Peyer's patch (tissue), 4 donors: ENCODE results near the gene IQSEC3. TPM values are rescaled to one million over a fixed set of nuclear protein-coding genes. Genes with fewer than 3 reads are reported as not detected.

ENCODE experiments used
- DNase-seq, 3 donors: peaks; one replicate each; pipeline ENCODE4 v3.0.0-alpha.2; 2017 to 2019
- H3K27ac ChIP-seq, 4 donors: fragments of 200-600 bp; sonication (generic); one replicate each; pipeline ENCODE4 v1.5.1; 2016 to 2019
- H3K27me3 ChIP-seq, 2 donors: fragments of 200-600 bp; sonication (generic); one replicate each; pipeline ENCODE4 v1.5.1; 2019
- H3K36me3 ChIP-seq, 3 donors: fragments of 200-600 bp; sonication (generic); one replicate each; pipeline ENCODE4 v1.5.1; 2016 to 2019
- H3K4me1 ChIP-seq, 4 donors: fragments of 200-600 bp; sonication (generic); one replicate each; pipeline ENCODE4 v1.5.1; 2016 to 2019
- H3K4me3 ChIP-seq, 4 donors: fragments of 200-600 bp; sonication (generic); 1 replicate in 3 of 4; 2 replicates in 1 of 4; pipeline ENCODE4 v1.5.1; 2016 to 2019; ENCODE audit warnings: mild to moderate bottlenecking in 1 of 4
- H3K9me3 ChIP-seq, 4 donors: fragments of 200-600 bp; sonication (generic); one replicate each; pipeline ENCODE4 v1.5.1; 2016 to 2019; ENCODE audit warnings: mild to moderate bottlenecking in 1 of 4
- CTCF ChIP-seq, 6 experiments: fragments of 450-650 bp in 4 of 6; fragments of 200-600 bp in 2 of 6; sonication (generic) in 1 of 6; IDR thresholded peaks; one replicate each; pipeline ENCODE4 v1.5.1; 2017 to 2019; ENCODE audit warnings: antibody characterized with exemption in 6 of 6, mild to moderate bottlenecking in 3 of 6, moderate library complexity in 1 of 6
- POLR2A ChIP-seq, 2 donors: fragments of 450-650 bp; IDR thresholded peaks; one replicate each; pipeline ENCODE4 v1.5.1; 2017; ENCODE audit warnings: antibody characterized with exemption in 2 of 2, mild to moderate bottlenecking in 2 of 2, moderate library complexity in 2 of 2
- total RNA-seq, 4 donors: library from RNA; depleted of rRNA; stranded (reverse); fragments of >200 nt; gene quantifications; one replicate each; pipeline ENCODE4 v1.1.0, GENCODE V29; 2016

The IQSEC3 gene
- total RNA-seq, 4 donors from 2014 or later: 0.35 to 3.3 (median 0.58) TPM

GRCh38 chr12:118591-118990, 52.0 kb downstream of the IQSEC3 start:
- Histone ChIP-seq H3K4me1 (no peaks in the 10 kb centered on the region), H3K36me3 (no peaks in the 10 kb centered on the region), H3K27me3 (no peaks in the 10 kb centered on the region), H3K9me3 (no peaks in the 10 kb centered on the region), H3K4me3 (no peak overlapping the region), H3K27ac (no peak overlapping the region)
- no peak for TF ChIP-seq CTCF (IDR thresholded peaks at IDR 0.05)
- no peak for DNase-seq

- Histone ChIP-seq H3K27ac (no peak overlapping the region), H3K4me3 (no peak overlapping the region)
- TF ChIP-seq POLR2A (IDR thresholded peaks at IDR 0.05) (no peak), CTCF (IDR thresholded peaks at IDR 0.05) (no peak)
Measured at GRCh38 chr12:120951-121350, 54.4 kb downstream of the IQSEC3 start.

DNA sequence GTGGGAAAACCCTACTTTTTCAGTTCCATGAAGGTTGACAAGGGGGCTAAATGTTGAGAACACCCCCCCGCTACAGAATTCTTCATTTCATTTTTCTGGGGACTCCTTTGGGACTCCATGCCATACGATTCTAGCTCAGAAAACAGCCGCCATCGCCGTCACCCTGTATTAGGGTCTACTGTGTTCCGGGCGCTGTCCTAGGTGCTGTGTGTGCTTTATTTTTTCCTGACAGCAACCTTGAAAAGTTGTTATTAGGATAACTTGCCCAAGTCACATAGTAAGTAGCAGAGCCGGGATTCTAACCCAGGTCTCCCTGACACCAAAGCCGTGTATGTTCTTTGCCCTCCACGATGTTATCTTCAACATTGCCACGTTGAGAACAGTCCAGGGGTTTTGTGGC, 55.1 kb downstream of the IQSEC3 start:
- Histone ChIP-seq H3K27ac (no peak overlapping the region), H3K4me1 (no peaks in the 10 kb centered on the region), H3K4me3 (no peak overlapping the region), H3K9me3 (no peaks in the 10 kb centered on the region), H3K36me3 (no peaks in the 10 kb centered on the region), H3K27me3 (no peaks in the 10 kb centered on the region)
- no peak for TF ChIP-seq POLR2A (IDR thresholded peaks at IDR 0.05)
- no peak for TF ChIP-seq CTCF (IDR thresholded peaks at IDR 0.05)
- DNase-seq: no peak

More at GRCh38 chr12:120951-121350, 54.4 kb downstream of the IQSEC3 start:
- DNase-seq: no peak
- H3K27me3 ChIP-seq: no peaks in the 10 kb centered on the region
- H3K9me3 ChIP-seq: no peaks in the 10 kb centered on the region
- no peaks in the 10 kb centered on the region for H3K4me1 ChIP-seq
- no peaks in the 10 kb centered on the region for H3K36me3 ChIP-seq

DNA sequence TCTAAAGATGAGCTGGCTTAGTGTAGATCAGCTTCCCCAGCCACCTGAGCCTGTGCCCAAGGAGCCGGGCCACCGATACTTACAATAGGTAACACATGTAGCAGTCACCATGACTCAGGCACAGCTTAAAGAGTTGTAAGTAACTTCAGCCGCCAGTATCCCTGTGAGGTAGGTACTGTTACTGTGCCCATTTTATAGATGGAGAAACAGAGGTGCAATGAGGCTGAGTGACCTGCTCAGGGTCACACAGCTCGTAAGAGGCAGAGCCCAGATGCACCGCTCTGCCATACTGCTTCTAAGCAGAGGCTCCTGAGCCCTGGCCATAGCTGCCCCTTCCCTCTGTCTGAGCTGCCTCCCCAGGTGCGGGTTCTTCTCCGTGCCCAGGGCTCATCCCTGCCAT, 58.5 kb downstream of the IQSEC3 start:
- no peaks in the 10 kb centered on the region for H3K9me3 ChIP-seq
- H3K27me3 ChIP-seq: no peaks in the 10 kb centered on the region
- H3K4me1 ChIP-seq: no peaks in the 10 kb centered on the region
- no peak overlapping the region for H3K4me3 ChIP-seq
- DNase-seq: no peak
- no peaks in the 10 kb centered on the region for H3K36me3 ChIP-seq
- no peak overlapping the region for H3K27ac ChIP-seq
- no peak for TF ChIP-seq CTCF (IDR thresholded peaks at IDR 0.05)
- no peak for TF ChIP-seq POLR2A (IDR thresholded peaks at IDR 0.05)

GRCh38 chr12:125566-125965, 59.0 kb downstream of the IQSEC3 start:
- Histone ChIP-seq H3K4me3 (no peak overlapping the region), H3K9me3 (no peaks in the 10 kb centered on the region), H3K27ac (no peak overlapping the region), H3K36me3 (no peaks in the 10 kb centered on the region), H3K27me3 (no peaks in the 10 kb centered on the region), H3K4me1 (no peaks in the 10 kb centered on the region)
- TF ChIP-seq CTCF (IDR thresholded peaks at IDR 0.05) (no peak), POLR2A (IDR thresholded peaks at IDR 0.05) (no peak)
- no peak for DNase-seq

DNA sequence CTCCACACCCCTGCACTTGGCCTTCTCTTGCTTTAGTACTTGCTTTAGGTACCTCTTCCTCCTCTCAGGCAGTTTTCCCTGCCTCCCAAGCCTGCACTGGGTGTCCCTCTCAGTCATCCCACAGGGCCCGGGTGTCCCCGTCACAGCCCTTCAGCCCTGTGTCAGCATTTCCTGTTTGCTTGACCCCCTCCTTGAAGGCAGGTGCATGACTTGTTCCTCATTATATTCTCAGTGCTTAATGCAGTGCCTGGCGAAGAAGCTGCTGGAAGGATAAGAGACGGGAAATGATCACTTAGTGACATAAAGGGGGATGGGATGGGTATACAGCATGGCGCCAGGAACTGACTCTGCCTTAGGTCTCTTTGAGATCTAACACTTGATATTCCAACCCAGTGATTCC, 61.5 kb downstream of the IQSEC3 start:
- no peak for TF ChIP-seq CTCF (IDR thresholded peaks at IDR 0.05)
- TF ChIP-seq POLR2A (IDR thresholded peaks at IDR 0.05): no peak
- Histone ChIP-seq H3K9me3 (no peaks in the 10 kb centered on the region), H3K36me3 (no peaks in the 10 kb centered on the region), H3K4me3 (no peak overlapping the region), H3K27ac (no peak overlapping the region), H3K27me3 (no peaks in the 10 kb centered on the region), H3K4me1 (no peaks in the 10 kb centered on the region)
- DNase-seq: no peak
